IPS DF 19.7 (cell line): ENCODE measurements around the gene TPP2.

Experiments
- DNase-seq: peaks from one replicate; pipeline ENCODE4 v3.0.0-alpha.2; 2013; ENCODE audit warnings: low read depth, low spot score

Gene TPP2

DNA sequence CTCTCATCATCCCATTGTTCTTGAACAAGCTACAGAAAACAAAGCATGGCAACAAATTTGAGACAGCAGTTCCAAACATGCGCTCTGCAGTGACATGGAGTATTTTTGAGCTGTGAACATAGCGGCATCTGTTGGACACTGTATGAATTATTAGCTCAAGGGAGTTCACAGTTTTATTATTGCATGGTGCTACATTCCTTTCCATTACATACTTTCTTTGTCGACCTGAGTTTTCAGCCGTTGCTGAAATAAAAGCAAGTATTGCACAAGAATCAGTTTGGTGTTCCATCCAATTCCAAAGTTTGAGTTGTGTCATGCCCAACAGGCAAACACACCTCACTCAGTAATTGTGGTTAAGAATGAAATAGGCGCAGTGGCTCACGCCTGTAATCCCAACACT lies 128.1 kb downstream of the TPP2 start:
- DNase-seq: no peak

DNA sequence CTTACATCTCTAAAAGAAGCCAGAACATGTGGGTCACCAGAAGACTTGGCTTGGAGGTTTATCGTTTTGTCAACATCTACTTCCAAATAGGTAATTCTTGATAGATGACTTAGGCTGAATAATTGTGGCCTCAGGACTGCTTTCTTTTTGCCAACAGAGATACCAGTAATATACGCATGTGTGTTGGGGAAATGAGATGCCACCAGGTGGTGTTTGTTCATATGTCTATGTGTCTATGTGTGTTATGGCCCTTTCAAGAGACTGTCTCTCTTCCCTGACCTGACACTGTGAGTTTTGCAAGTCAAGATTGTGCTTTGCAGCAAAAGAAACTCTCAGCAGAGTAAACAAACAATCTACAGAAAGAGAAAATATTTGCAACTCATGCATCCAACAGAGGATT lies 129.6 kb downstream of the TPP2 start:
- DNase-seq: no peak
